Adrenal gland (tissue), 5 donors: ENCODE results near the gene PRKAR1A.

Source experiments
- CTCF ChIP-seq, 6 experiments: fragments of 450-650 bp in 4 of 6; fragments of 200-600 bp in 2 of 6; sonication (generic) in 1 of 6; IDR thresholded peaks; 1 replicate in 5 of 6; 2 replicates in 1 of 6; pipeline versions ENCODE4 v1.5.1 to v1.8.0; 2016 to 2021; ENCODE audit warnings: antibody characterized with exemption in 6 of 6, mild to moderate bottlenecking in 2 of 6, moderate library complexity in 1 of 6
- POLR2A ChIP-seq, 2 donors: fragments of 450-650 bp; IDR thresholded peaks; one replicate each; pipeline ENCODE4 v1.6.1; 2017; ENCODE audit warnings: antibody characterized with exemption in 2 of 2, mild to moderate bottlenecking in 2 of 2, moderate library complexity in 1 of 2
- donor health status: DM: no; HTN: no; CAD: no.

- no peak for TF ChIP-seq CTCF (IDR thresholded peaks at IDR 0.05)
- no peak for TF ChIP-seq POLR2A (IDR thresholded peaks at IDR 0.05)
Observed at GRCh38 chr17:68599091-68599490, 86.9 kb downstream of the PRKAR1A start.
